ENCODE data around the gene GPR156. TPM values are rescaled to one million over a fixed set of nuclear protein-coding genes. Genes with fewer than 3 reads are reported as not detected.

The GPR156 gene
- total and polyA plus RNA-seq, 8 donors = 0.13 to 0.89 (median 0.37) TPM; not detected in 5

DNA sequence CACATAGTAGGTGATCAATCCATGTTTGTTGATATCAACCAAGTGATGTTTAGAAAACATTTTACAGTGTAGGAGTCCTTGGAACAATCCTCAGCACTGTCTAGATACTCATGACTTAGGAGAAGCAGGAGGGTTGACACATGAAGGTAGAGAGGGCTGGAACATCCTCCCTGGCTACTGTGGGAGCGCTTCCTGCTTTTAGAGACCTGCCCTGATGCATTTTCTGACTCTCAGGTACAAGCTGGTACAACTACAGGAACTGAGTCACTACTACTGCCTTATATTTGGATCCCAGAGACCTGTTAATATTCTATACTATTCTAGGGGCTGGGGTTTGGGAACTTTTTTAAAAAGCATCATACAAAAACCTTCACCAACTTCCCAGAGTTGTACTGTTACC, 20.1 kb downstream of the GPR156 start:
- H3K27me3 ChIP-seq = no peaks in the 10 kb centered on the region
- DNase-seq = no peak
- no peak overlapping the region for H3K27ac ChIP-seq
- intact Hi-C loops (cut with DNase I; ENCODE audit: low total_unique reads) = no loop called here
- no peaks in the 10 kb centered on the region for H3K4me1 ChIP-seq
- no peak overlapping the region for H3K4me3 ChIP-seq
- H3K9me3 ChIP-seq = no peaks in the 10 kb centered on the region
- 85 to 92% (median 90%) methylated on average over 1 of the region's 1 CpG for WGBS, 5 donors
- H3K36me3 ChIP-seq = no peaks in the 10 kb centered on the region
- TF ChIP-seq POLR2AphosphoS5 (IDR thresholded peaks at IDR 0.05) = no peak
- TF ChIP-seq EP300 (IDR thresholded peaks at IDR 0.05) = no peak

DNA sequence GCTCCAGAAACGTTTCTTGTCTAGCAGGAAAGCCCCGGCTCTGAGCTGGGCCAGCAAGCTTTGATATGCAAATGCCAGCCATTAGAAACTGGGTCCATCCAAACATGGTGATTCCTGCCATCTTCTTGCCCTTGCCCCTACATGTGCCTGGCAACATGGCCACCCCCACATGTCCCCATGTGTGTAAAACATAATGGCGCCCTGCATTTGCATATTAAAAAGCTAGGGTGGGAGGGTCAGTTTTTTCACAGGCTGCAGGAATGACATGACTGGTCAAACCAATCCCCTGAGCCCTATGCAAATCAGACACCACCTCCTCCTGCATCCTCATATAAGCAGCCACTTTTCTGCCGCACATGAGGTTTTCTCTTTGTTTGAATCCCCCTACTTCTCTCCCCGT, 21.2 kb downstream of the GPR156 start:
- no peak for DNase-seq
- Histone ChIP-seq H3K4me3 (no peak overlapping the region), H3K4me1 (no peaks in the 10 kb centered on the region), H3K9me3 (peaks cover 0 to 4% (median 0%) of the 10 kb centered on the region in 4 donors), H3K36me3 (no peaks in the 10 kb centered on the region), H3K27ac (no peak overlapping the region), H3K27me3 (no peaks in the 10 kb centered on the region)
- no peak for TF ChIP-seq EP300 (IDR thresholded peaks at IDR 0.05)
- no peak for TF ChIP-seq POLR2AphosphoS5 (IDR thresholded peaks at IDR 0.05)
- no peak for TF ChIP-seq POLR2A (IDR thresholded peaks at IDR 0.05)
- TF ChIP-seq, protein P1, sequence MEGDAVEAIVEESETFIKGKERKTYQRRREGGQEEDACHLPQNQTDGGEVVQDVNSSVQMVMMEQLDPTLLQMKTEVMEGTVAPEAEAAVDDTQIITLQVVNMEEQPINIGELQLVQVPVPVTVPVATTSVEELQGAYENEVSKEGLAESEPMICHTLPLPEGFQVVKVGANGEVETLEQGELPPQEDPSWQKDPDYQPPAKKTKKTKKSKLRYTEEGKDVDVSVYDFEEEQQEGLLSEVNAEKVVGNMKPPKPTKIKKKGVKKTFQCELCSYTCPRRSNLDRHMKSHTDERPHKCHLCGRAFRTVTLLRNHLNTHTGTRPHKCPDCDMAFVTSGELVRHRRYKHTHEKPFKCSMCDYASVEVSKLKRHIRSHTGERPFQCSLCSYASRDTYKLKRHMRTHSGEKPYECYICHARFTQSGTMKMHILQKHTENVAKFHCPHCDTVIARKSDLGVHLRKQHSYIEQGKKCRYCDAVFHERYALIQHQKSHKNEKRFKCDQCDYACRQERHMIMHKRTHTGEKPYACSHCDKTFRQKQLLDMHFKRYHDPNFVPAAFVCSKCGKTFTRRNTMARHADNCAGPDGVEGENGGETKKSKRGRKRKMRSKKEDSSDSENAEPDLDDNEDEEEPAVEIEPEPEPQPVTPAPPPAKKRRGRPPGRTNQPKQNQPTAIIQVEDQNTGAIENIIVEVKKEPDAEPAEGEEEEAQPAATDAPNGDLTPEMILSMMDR (IDR thresholded peaks at IDR 0.05) = no peak
- 67 to 74% (median 71%) methylated on average over 5 of the region's 5 CpGs for WGBS, 5 donors
- intact Hi-C loops (cut with DNase I; ENCODE audit: low total_unique reads) = no loop called here

DNA sequence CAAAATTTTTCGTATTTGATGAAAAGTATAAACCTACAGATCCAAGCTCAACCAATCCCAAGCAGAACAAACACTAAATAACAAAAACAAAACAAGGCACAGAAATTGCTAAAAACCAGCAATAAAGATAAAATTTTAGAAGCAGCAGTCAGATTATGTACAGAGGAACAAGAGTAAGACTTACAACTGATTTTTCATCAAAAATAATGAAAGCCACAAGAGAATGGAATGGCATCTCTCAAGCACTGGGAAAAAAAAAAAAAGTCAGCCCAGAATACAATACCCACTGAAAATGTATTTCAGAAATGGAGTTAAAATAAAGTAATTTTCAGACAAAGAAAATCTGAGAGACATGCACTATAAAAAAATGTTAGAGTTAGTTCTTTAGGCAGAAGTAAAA, 27.0 kb downstream of the GPR156 start:
- 72 to 84% (median 82%) methylated on average over 1 of the region's 1 CpG for WGBS, 5 donors
- DNase-seq = no peak
- no peak overlapping the region for H3K27ac ChIP-seq
- TF ChIP-seq EP300 (IDR thresholded peaks at IDR 0.05) (no peak), POLR2A (IDR thresholded peaks at IDR 0.05) (no peak), POLR2AphosphoS5 (IDR thresholded peaks at IDR 0.05) (no peak)
- TF ChIP-seq, protein P1 (IDR thresholded peaks at IDR 0.05) = no peak
- H3K27me3 ChIP-seq = no peaks in the 10 kb centered on the region
- no peaks in the 10 kb centered on the region for H3K4me1 ChIP-seq
- peaks cover 0 to 35% (median 8%) of the 10 kb centered on the region in 4 donors for H3K9me3 ChIP-seq
- intact Hi-C loops (cut with DNase I; ENCODE audit: low total_unique reads) = no loop called here
- H3K36me3 ChIP-seq = no peaks in the 10 kb centered on the region
- H3K4me3 ChIP-seq = no peak overlapping the region

DNA sequence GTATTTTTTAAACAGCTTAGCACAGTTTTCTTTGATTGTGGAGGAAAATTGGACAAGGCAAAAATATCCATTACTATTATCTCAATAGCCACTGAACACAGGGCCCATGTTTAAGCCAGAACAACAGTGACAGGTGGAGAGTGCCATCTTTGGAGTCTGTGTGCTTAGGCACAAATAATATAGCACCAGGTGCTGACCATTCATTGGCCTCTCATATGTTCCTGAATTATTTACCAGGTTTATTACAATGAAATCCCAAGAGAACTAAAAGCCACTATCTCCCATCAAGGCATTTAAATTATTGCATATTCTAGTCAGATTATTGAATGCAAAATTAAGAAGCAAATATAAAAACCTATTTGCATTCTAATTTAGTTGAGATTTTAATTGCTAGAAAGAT, 39.6 kb downstream of the GPR156 start:
- Histone ChIP-seq H3K4me1 (no peaks in the 10 kb centered on the region), H3K27me3 (no peaks in the 10 kb centered on the region), H3K4me3 (no peak overlapping the region), H3K27ac (no peak overlapping the region), H3K36me3 (no peaks in the 10 kb centered on the region), H3K9me3 (no peaks in the 10 kb centered on the region)
- intact Hi-C loops (cut with DNase I; ENCODE audit: low total_unique reads) = loop anchor here (5.0 kb wide), 1 partner anchor 177 kb away; no protein-coding TSS in a partner anchor
- TF ChIP-seq POLR2AphosphoS5 (IDR thresholded peaks at IDR 0.05) = no peak
- no peak for TF ChIP-seq POLR2A (IDR thresholded peaks at IDR 0.05)
- TF ChIP-seq, protein P1 (IDR thresholded peaks at IDR 0.05) = no peak
- no peak for TF ChIP-seq EP300 (IDR thresholded peaks at IDR 0.05)
- no peak for DNase-seq

DNA sequence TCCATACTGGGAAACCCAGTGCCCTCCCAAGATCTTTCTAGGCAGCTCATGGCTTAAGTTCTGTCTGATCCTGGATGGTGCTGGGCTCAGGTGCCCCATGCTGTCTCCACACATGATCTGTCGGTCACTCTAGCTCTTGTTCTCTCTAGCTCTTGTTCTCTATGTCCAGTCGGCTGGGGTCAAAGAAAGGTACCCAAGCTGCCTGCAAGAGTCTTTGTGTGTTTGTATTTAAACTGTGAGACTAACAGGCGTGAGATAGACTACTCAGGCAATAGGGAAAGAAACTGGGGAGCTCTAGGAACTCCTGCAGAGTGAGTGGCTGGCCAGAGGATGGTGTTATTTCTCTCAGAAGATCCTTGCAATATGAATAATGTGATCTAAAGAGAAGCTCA, 40.2 kb downstream of the GPR156 start:
- Histone ChIP-seq H3K4me1 (no peaks in the 10 kb centered on the region), H3K27ac (no peak overlapping the region), H3K4me3 (no peak overlapping the region), H3K9me3 (no peaks in the 10 kb centered on the region), H3K36me3 (no peaks in the 10 kb centered on the region), H3K27me3 (no peaks in the 10 kb centered on the region)
- DNase-seq = peak in 1 of 2 donors; percentile 20
- 39 to 55% (median 50%) methylated on average over 3 of the region's 3 CpGs for WGBS, 5 donors
- intact Hi-C loops (cut with DNase I; ENCODE audit: low total_unique reads) = loop anchor here (5.0 kb wide), 2 partner anchors 177 to 312 kb away; no protein-coding TSS in a partner anchor
- TF ChIP-seq, protein P1 (IDR thresholded peaks at IDR 0.05) = no peak
- TF ChIP-seq EP300 (IDR thresholded peaks at IDR 0.05) = no peak
- TF ChIP-seq POLR2AphosphoS5 (IDR thresholded peaks at IDR 0.05) = no peak
- TF ChIP-seq POLR2A (IDR thresholded peaks at IDR 0.05) = no peak
